22Rv1 (cell line): ENCODE measurements around the gene UTP3.

Experiments
- CTCF ChIP-seq: fragments of 450-650 bp; IDR thresholded peaks from 2 replicates; pipeline ENCODE4 v1.5.1; 2017; ENCODE audit warnings: mild to moderate bottlenecking
- ZFX ChIP-seq: fragments of 450-650 bp; IDR thresholded peaks from 2 replicates; pipeline ENCODE4 v1.6.1; 2017; ENCODE audit warnings: antibody characterized with exemption, borderline replicate concordance

- TF ChIP-seq CTCF (no peak), ZFX (no peak)
These were observed 7.4 kb upstream of the UTP3 start for GRCh38 chr4:70680934-70681333.
